ENCODE data around the gene ATF7IP2.
"Not testable (repeated sequence)": the region's sequence is repeated elsewhere in the genome, so short reads cannot be mapped to it uniquely, and the experiment has no call there.

The ATF7IP2 gene

DNA sequence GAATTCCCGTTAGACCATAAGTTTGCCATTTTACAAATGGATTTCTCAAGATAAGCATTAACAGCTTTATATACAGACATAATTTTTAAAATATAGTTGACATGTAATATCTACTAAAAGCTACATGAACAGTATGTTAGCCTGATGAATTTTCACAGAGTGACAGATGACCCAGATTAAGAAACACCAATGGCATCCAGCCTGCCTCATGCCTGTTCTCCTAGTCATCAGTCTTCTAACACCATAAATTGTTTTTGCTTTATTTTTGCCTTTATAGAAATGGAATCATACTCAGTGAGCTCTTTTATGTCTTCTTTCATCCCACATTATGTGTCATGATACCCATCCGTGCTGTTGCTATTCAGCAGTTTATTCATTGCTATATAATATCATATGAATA is 80.0 kb downstream of the ATF7IP2 start:
- no peak for DNase-seq

DNA sequence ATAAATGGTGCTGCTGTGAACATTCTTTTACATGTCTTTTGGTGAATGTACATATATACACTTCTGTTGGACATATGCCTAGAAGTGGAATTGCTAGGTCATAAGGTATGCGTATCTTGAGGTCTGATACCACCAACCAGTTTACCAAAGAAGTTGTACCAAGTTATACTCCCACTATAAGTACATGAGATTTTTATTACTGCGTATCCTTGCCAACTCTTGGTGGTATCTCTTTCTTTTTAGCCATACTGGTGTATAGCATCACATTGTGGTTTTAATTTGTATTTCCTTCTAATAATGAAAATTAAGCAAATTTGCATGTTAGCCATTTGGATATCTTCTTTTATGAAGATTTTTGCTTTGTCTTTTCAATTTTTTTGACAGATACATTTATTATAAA is 80.5 kb downstream of the ATF7IP2 start:
- DNase-seq: no peak

DNA sequence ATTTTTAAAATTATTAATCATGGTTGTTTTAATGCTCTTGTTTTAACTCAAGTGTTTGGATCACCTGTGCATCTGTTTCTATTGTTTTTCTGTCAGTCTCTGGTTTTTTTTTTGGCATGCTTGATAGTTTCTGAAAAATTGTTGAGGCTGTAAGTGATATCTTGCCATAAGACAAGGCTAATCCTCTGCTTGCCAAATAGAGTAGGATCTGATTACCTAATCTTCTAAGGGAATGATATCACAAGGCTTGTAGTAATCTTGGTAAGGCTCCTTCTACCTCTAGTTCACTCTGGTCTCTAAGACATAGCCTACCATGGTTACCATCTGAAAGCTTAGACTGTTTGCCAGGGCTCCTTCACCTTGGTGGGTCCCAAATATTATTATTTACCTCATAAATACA is 81.0 kb downstream of the ATF7IP2 start:
- no peak for DNase-seq

DNA sequence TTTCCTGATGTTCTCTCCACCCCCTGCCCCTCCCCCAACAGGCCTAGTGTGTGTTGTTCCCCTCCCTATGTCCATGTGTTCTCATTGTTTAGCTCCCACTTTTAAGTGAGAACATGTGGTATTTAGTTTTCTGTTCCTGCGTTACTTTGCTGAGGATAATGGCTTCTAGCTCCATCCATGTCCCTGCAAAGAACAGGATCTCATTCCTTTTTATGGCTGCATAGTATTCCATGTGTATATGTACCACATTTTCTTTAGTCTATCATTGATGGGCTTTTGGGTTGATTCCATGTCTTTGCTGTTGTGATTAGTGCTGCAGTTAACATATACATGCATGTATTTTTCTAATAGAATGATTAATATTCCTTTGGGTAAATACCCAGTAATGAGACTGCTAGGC is 90.8 kb downstream of the ATF7IP2 start:
- not testable (repeated sequence) for DNase-seq

DNA sequence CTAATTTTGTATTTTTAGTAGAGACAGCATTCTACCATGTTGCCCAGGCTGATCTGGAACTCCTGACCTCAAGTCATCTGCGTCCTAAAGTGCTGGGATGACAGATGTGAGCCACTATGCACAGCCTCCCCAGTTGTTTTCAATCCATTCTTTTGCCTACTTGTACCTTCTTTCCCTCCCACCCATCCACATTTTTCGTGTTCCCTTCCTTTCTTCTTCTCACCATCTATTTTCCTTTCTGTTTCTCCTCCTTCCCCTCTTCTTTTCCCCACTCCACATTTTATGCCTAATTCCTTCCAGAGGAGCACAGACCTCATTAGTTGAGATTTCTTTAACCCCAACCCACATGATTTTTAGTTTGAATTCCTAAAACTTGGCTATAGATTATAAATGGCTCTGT is 94.3 kb downstream of the ATF7IP2 start:
- no peak for DNase-seq

DNA sequence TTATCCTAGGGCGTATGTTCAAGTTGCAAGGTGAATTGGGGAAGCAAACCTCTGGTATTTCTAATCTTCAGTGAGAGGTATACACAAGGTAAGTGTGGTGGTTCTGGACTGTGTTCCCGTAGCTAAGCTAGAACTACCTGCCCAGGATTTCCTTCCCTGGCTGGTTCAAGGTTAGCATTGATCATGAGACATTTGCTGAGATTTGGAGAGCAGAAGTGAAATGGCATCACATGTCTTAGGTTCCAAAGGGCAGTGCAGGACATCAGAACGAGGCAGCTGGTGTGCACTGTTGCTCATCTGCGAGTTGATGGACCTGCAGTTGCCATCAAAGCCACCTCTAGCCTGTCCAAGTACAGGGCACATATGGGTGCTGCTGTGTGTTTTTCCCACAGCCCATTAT is 99.3 kb downstream of the ATF7IP2 start:
- no peak for DNase-seq

DNA sequence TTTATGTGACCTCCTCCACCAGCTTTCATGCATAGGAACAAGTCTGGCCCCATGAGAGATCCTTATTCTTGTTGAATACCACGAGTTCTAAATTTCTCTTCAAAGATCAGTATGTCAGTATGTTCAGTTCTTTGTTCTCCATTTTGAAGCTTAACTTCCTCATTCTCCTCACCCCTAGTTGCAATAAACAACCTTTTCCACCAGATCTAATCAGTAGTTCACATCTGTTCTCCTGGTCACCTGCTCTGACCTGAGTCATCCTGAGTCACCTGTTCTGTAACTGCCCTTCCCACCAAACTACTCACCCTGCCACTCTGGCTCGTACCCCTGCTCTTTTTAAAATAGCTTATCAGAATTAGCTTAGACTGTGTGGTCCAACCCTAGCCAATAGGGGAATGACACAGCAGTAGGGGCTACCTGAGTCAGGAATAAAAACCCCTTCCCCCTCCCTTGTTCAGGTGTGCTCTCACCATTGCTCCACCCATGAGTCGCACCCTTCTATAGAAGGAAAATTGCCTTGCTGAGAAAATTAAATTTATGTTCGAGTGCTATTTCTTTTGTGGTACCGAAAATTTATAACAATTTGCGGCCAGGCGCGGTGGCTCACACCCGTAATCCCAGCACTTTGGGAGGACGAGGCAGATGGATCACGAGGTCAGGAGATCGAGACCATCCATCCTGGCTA is 100.0 kb downstream of the ATF7IP2 start:
- DNase-seq: no peak

DNA sequence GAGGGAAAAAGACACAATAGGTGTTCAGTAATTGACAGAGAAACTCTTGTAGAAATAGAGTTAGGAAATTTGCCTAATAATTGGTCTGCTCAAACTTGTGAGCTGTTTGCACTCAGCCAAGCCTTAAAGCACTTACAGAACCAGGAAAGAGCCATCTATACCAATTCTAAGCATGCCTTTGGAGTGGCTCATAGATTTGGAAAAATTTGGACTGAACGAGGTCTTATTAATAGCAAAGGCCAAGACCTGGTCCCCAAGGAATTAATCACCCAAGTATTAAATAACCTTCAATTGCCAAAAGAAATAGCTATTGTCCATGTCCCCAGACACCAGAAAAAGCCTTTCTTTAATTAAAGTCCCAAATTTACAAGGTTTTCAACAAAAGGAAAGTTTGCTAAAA is 104.3 kb downstream of the ATF7IP2 start:
- DNase-seq: no peak

DNA sequence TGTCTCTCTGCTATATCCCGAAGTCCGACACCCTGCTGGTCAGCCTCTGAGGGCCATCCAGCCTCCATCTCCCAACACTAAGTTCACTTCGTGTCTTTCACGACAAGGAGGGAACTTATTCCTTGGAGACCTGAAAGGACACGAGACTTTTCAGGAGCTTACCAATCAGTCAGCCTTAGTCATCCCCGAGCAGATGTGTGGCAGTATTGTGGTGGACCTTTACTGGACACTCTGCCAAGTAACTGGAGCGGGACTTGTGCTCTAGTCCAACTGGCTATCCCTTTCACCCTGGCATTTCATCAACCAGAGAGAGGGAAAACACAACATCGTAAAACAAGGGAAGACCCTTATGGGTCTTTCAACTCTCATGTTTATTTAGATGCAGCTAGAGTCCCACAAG is 107.4 kb downstream of the ATF7IP2 start:
- DNase-seq: no peak

DNA sequence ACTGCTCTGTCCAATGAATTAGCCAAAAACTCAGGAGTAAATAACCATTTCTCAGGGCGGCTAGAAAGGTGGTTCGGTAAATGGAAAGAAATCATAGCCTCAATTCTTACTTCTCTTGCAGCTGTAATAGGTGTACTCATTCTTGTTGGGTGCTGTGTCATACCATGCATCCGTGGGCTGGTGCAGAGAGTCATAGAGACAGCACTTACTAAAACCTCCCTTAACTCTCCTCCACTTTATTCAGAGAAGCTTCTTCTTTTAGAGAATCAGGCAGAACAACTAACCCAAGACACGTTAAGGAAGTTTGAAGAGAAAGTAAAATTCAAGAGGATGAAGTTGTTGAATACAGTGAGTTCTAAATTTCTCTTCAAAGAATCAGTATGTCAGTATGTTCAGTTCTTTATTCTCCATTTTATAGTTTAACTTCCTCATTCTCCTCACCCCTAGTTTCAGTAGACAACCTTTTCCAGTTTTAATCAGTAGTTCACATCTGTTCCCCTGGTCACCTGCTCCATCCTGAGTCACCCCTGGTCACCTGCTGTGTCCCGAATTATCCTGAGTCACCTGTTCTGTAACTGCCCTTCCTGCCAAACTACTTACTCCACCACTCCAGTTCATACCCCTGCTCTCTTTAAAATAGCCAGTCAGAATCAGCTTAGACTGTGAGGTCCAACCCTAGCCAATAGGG is 108.6 kb downstream of the ATF7IP2 start:
- no peak for DNase-seq

DNA sequence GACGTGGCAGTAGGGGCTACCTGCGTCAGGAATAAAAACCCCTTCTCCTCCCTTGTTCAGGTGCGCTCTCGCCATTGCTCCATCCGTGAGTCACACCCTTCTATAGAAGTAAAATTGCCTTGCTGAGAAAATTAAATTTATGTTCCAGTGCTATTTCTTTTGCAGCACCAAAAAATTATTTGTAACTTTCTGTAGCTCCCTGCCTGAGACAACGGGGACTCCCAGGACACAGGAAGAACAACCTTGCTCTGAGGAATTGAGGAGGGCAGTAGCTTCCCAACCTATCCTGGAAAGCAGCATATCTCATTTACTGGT is 109.1 kb downstream of the ATF7IP2 start:
- no peak for DNase-seq

DNA sequence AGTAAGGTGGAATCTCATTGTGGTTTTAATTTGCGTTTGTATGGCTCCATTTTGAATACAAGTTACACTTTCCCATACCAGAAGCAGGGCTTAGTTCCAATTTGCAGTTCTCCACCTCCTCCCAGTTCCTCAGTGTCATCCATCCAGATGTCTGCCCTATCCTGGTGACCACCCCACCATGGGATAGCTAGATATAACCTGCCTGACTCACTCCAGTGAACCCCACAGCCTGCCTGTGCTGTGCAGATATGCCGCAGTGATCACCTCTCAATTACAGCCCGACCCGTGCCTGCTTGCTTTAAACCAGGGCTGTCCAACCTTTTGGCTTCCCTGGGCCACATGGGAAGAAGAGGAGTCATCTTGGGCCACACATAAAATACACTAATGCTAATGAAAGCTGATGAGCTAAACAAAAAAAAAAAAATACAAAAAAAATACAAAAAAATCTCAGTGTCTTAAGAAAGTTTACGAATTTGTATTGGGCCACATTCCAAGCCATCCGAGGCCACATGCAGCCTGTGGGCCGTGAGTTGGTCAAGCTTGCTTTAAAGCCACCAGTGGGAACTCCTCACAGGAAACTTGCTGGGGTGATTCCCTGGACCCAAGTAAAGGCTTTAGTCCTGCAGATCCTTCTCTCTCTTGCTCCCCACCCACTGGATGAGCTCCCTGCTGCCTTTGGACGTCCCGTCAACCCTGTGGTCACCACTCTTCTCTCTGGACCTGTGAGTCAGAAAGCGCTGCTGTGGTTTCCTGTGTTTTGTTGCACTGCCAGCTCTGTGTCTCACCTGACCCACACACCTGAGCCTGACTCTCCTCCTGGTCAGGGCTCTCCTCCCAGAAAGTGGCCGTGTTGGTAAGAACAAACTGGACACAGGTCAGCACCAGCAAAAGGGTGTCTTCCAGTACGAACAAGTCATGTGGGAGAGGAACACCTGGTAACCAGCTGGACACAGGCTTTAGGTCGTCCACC is 111.6 kb downstream of the ATF7IP2 start:
- DNase-seq: no peak

DNA sequence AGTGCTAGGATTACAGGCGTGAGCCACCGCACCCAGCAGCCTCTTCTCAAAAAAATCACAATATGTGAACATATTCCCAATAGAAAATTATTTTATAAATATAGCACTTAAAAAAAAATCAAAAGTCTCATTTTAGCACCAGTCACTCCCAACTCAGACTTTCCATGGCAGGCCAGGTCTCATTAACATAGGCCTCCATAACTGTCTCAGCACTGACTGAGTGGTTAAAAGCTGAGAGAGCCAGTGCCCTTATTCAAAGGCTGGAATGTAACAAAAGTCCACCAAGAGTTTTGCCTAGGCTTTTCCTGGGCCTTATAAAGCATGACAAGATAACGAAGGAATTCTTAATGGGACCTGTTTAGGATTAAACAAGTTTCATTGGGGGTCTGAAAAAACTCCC is 114.7 kb downstream of the ATF7IP2 start:
- no peak for DNase-seq

DNA sequence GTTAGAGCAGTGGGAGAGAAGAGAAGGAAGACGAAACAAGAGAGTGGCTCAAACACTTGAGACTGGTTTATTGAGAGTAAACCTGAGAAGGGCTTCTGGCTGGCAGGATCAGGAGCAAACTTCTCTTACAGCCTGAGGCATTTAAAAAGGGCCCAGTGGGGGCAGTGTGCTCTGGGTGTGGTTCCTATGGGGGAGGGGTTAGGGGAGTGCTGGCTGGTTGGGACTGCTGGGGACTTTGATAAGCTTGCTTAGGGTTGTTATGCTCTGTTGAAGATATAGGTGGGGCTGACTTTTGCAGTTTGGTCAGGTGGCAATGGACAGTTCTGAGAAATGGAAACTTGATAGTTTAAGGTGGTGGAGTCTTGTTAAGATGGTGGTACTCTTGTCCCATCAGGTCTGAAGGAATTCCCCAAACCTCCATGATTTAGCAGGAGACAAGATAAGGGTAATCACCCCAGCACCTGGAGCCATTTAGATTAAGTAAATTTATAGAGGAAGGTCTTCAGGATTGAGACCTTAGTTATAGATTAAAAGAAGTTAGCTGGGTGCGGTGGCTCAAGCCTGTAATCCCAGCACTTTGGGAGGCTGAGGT is 115.3 kb downstream of the ATF7IP2 start:
- DNase-seq: no peak

DNA sequence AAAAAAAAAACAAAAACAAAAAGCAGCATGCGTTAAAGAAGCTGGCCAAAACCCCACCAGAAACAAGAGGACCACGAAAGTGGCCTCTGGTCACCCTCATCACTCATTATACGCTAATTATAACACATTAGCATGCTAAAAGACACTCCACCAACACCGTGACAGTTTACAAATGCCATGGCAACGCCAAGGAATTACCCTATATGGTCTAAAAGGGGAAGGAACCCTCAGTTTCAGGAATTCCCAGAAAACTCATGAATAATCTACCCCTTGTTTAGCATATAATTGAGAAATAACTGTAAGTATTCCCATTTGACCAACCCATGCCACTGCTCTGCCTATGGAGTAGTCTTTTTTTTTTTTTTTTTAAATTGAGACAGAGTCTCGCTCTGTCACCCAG is 116.9 kb downstream of the ATF7IP2 start:
- DNase-seq: no peak

DNA sequence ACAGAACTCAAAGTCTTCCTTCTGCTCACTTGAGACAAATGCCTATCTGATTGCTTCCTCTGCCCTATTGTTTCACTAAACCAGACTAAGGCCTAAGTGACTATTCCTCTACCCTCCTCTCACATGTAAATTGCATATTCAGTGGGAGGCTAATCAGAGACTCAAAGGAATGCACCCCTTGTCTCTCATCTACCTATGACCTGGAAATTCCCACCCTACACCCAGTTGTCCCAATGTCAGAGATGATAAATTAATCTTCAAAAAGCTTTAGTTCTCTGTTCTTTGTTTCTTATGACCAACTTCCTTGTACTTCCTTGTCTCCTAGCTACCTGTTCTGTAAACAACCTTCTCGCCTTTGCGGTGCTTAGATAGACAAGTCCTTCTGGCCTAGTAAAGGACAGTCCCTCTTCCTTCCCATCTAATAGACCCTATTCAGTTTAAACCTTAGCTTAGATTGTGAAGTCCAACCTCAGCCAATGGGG is 118.6 kb downstream of the ATF7IP2 start:
- DNase-seq: no peak

DNA sequence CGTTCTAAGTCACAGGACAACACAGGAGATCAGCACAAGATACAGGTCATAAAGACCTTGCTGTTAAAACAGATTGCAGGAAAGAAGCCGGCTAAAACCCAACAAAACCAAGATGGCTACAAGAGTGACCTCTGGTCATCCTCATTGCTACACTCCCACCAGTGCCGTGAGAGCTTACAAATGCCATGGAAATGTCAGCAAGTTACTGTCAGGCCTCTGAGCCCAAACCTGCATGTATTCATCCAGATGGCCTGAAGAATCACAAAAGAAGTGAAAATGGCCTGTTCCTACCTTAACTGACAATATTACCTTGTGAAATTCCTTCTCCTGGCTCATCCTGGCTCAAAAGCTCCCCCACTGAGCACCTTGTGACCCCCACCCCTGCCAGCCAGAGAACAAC is 119.4 kb downstream of the ATF7IP2 start:
- DNase-seq: not testable (repeated sequence)

DNA sequence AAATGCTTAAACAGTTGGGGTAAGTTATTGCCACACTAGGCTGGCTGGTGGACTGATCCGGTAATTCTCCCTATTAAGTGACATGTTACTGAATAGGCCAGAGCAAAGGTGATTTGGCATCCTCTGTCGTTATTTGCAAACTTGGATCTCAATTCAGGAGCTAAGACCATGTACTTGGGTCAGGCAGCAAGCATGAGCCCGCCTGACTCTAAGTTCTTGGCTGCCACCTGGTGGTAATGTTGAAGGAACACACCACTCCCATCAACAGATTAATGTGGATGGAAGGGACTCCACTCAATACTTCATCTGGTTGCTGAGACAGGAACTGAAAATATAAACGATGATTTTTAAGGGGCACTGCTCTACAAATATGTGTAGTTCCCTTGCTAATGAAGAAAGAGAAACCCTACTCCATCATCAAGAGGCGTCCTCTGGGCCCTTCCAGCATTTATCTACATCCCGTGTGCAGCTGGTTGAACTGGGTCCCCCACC is 123.7 kb downstream of the ATF7IP2 start:
- DNase-seq: peak; percentile 62

DNA sequence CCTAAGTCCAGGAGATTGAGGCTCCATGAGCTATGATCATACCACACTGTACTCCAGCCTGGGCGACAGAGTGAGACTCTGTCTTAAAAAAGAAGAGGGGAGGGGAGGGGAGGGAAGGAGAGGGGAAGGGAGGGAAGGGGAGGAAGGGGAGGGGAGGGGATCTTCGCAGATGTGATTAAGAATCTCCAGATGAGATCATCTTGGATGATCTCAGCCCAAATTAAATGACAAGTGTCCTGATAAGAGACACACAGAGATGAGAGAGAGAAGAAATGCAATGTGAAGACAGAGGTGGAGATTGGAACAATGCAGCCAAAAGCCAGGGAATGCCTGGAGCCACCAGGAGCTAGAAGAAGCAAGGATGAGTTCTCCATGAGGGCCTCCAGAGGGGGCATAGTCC is 124.4 kb downstream of the ATF7IP2 start:
- no peak for DNase-seq

DNA sequence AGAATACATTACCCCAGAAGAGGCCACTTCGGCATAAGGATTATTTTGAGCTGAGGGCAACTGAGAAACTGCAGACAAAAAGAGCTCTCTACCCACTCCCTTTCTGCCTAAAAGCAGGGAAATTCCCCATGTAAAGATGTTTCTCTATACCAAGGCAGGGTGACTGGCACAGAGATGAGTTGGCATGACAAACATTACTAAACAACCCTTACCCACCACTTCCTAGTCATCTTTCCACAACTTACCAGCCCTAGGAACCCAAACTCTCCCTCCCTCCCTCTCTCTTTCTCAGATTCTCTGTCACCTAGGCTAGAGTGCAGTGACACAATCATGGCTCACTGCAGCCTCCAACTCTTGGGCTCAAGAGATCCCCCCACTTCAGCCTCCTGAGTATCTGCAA is 126.0 kb downstream of the ATF7IP2 start:
- no peak for DNase-seq

DNA sequence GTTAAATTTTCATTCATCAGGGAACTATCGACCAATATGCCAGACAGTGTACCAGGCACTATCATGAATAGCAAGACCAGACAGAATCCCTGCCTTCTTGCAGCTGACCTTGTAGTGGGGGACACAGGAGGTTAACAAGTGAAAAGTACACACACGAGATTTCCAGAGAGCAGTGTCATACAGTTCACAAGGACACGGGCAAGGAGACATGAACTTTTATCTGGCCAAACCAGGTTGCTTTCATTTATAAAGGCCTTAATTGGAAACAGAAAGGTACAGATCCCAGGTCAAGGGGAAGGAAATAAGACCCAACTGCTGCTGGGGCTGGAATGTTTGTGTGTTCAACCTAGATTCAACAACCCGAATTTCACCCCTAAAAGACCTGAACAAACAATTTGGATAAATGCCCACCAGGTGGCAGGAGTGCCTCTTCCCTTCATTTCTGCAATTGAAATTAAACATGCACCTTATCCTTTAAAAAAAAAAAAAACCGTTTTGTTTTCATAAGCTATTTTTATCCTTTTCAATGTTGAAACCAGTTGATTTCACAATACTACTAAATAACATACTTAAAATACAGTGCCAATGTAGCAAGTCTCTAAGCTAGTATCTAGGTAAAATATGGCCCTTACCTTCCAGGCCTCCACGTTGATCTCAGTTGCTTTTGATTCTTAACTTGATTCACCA is 128.7 kb downstream of the ATF7IP2 start:
- DNase-seq: peak; percentile 8

DNA sequence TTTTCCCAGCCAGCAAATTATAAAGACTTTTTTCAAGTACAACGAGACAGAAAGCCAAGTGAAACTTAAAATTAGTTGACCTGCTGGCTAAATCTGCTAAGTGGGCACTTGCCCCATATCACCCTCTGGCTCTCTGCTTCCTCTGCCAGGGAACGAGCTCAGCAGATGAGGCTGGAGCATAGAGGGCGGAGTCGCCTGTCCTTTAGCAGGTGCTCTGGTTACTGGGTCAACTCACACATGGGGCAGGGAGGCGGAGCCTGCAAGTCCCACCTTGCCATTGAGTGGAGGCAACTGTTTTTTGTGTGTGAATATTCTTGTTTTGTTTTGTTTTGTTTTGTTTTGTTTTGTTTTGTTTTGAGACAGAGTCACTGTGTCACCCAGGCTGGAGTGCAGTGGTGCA is 132.0 kb downstream of the ATF7IP2 start:
- no peak for DNase-seq

Data from NCI-H1092 (cell line).